ENCODE measurements around the gene TAF15. TPM values are rescaled to one million over a fixed set of nuclear protein-coding genes. Genes with fewer than 3 reads are reported as not detected.

The TAF15 gene
- total RNA-seq, 1 experiment from 2014 or later, result 202 TPM

- TF ChIP-seq CTCF (conservative IDR thresholded peaks at IDR 0.05) (no peak), EZH2 (IDR thresholded peaks at IDR 0.05; ENCODE audit: low read depth) (no peak)
- DNase-seq, result no peak
- Histone ChIP-seq H2AFZ (no peak overlapping the region), H3K4me2 (no peak overlapping the region), H3K4me1 (replicated peaks; ENCODE audit: insufficient read depth) (peaks cover 55% of the 10 kb centered on the region), H3K36me3 (ENCODE audit: low read depth) (no peaks in the 10 kb centered on the region), H3K27ac (no peak overlapping the region), H3K79me2 (ENCODE audit: low read depth) (no peaks in the 10 kb centered on the region), H3K9me2 (ENCODE audit: insufficient read depth) (no peaks in the 10 kb centered on the region), H3K4me3 (no peak overlapping the region), H3F3A (ENCODE audit: insufficient read depth, low read depth) (peaks cover 39% of the 10 kb centered on the region), H3K9me3 (ENCODE audit: insufficient read depth, low read depth) (no peaks in the 10 kb centered on the region), H4K20me1 (ENCODE audit: insufficient read depth) (no peaks in the 10 kb centered on the region), H3K27me3 (ENCODE audit: insufficient read depth, low read depth) (peaks cover 26% of the 10 kb centered on the region)
- intact Hi-C loops (cut with micrococcal nuclease; ENCODE audit: unreplicated experiment), result no loop called here
- CTCF ChIA-PET, result no interaction called here
- POLR2A ChIA-PET (ENCODE audit: unreplicated experiment), result no interaction called here
- BruUV-seq (replicated peaks), result no TSS peak
Observed at GRCh38 chr17:35790841-35791240, 18.4 kb upstream of the TAF15 start.

- no TSS peak for BruUV-seq (replicated peaks)
- H3K27me3 ChIP-seq (ENCODE audit: insufficient read depth, low read depth), result peaks cover 35% of the 10 kb centered on the region
- POLR2A ChIA-PET (ENCODE audit: unreplicated experiment), result no interaction called here
- H3K9me3 ChIP-seq (ENCODE audit: insufficient read depth, low read depth), result no peaks in the 10 kb centered on the region
- H2AFZ ChIP-seq, result no peak overlapping the region
- H3K4me2 ChIP-seq, result no peak overlapping the region
- TF ChIP-seq CTCF (conservative IDR thresholded peaks at IDR 0.05), result no peak
- H3K27ac ChIP-seq, result no peak overlapping the region
- no peak overlapping the region for H3K4me3 ChIP-seq
- CTCF ChIA-PET, result interaction anchor here (0.6 kb wide), 1 partner anchor 11 kb away, joined by 5 read pairs; no protein-coding TSS in a partner anchor
- no peaks in the 10 kb centered on the region for H3K9me2 ChIP-seq (ENCODE audit: insufficient read depth)
- intact Hi-C loops (cut with micrococcal nuclease; ENCODE audit: unreplicated experiment), result no loop called here
- no peaks in the 10 kb centered on the region for H4K20me1 ChIP-seq (ENCODE audit: insufficient read depth)
- H3F3A ChIP-seq (ENCODE audit: insufficient read depth, low read depth), result peaks cover 39% of the 10 kb centered on the region
- H3K4me1 ChIP-seq (replicated peaks; ENCODE audit: insufficient read depth), result peaks cover 46% of the 10 kb centered on the region
- no peaks in the 10 kb centered on the region for H3K79me2 ChIP-seq (ENCODE audit: low read depth)
- DNase-seq, result no peak
- no peaks in the 10 kb centered on the region for H3K36me3 ChIP-seq (ENCODE audit: low read depth)
Observed at GRCh38 chr17:35791681-35792350, 17.5 kb upstream of the TAF15 start.

GRCh38 chr17:35793257-35793656, 16.0 kb upstream of the TAF15 start:
- Histone ChIP-seq H3K36me3 (ENCODE audit: low read depth) (no peaks in the 10 kb centered on the region), H4K20me1 (ENCODE audit: insufficient read depth) (no peaks in the 10 kb centered on the region), H3K9me2 (ENCODE audit: insufficient read depth) (no peaks in the 10 kb centered on the region), H3K27me3 (ENCODE audit: insufficient read depth, low read depth) (peaks cover 45% of the 10 kb centered on the region), H3K27ac (no peak overlapping the region), H3K4me2 (no peak overlapping the region), H3K9me3 (ENCODE audit: insufficient read depth, low read depth) (no peaks in the 10 kb centered on the region), H3K4me1 (replicated peaks; ENCODE audit: insufficient read depth) (peaks cover 32% of the 10 kb centered on the region), H3K4me3 (no peak overlapping the region), H3K79me2 (ENCODE audit: low read depth) (no peaks in the 10 kb centered on the region), H3F3A (ENCODE audit: insufficient read depth, low read depth) (peaks cover 29% of the 10 kb centered on the region), H2AFZ (no peak overlapping the region)
- no TSS peak for BruUV-seq (replicated peaks)
- intact Hi-C loops (cut with micrococcal nuclease; ENCODE audit: unreplicated experiment), result no loop called here
- POLR2A ChIA-PET (ENCODE audit: unreplicated experiment), result no interaction called here
- TF ChIP-seq CTCF (conservative IDR thresholded peaks at IDR 0.05) (no peak), EZH2 (IDR thresholded peaks at IDR 0.05; ENCODE audit: low read depth) (no peak)
- CTCF ChIA-PET, result no interaction called here
- no peak for DNase-seq

Data from PC-9 (cell line).